ENCODE results near the gene ATP11C. TPM values are rescaled to one million over a fixed set of nuclear protein-coding genes. Genes with fewer than 3 reads are reported as not detected.
"Not testable (repeated sequence)": the region's sequence is repeated elsewhere in the genome, so short reads cannot be mapped to it uniquely, and the experiment has no call there.

ATP11C gene
- total RNA-seq, 1 donor from 2014 or later = 26.2 TPM

GRCh38 chrX:139877710-139878414, 55.0 kb downstream of the ATP11C start:
- DNase-seq (ENCODE audit: low spot score) = no peak
- no peak for ATAC-seq
- intact Hi-C loops (cut with DNase I) = no loop called here

GRCh38 chrX:139875841-139876240, 57.0 kb downstream of the ATP11C start:
- ATAC-seq (no peak), DNase-seq (ENCODE audit: low spot score) (no peak)
- intact Hi-C loops (cut with DNase I) = no loop called here

- ATAC-seq = no peak
- intact Hi-C loops (cut with DNase I) = no loop called here
- DNase-seq (ENCODE audit: low spot score) = no peak
Observed at GRCh38 chrX:139869796-139870195, 63.1 kb downstream of the ATP11C start.

- ATAC-seq (no peak), DNase-seq (ENCODE audit: low spot score) (no peak)
- intact Hi-C loops (cut with DNase I) = no loop called here
Observed at GRCh38 chrX:139864640-139865039, 68.2 kb downstream of the ATP11C start.

GRCh38 chrX:139862208-139862607, 70.6 kb downstream of the ATP11C start:
- DNase-seq (ENCODE audit: low spot score) = no peak
- no peak for ATAC-seq
- intact Hi-C loops (cut with DNase I) = no loop called here

GRCh38 chrX:139856826-139857225, 76.0 kb downstream of the ATP11C start:
- intact Hi-C loops (cut with DNase I); DNase-seq (ENCODE audit: low spot score); ATAC-seq: not testable (repeated sequence)

GRCh38 chrX:139851730-139852129, 81.1 kb downstream of the ATP11C start:
- DNase-seq (ENCODE audit: low spot score) (no peak), ATAC-seq (no peak)
- intact Hi-C loops (cut with DNase I) = no loop called here

- DNase-seq (ENCODE audit: low spot score) (no peak), ATAC-seq (no peak)
- intact Hi-C loops (cut with DNase I) = no loop called here
Observed at GRCh38 chrX:139850968-139851367, 81.9 kb downstream of the ATP11C start.

GRCh38 chrX:139844884-139845283, 88.0 kb downstream of the ATP11C start:
- ATAC-seq (no peak), DNase-seq (ENCODE audit: low spot score) (no peak)
- intact Hi-C loops (cut with DNase I) = loop anchor here (5.0 kb wide), 1 partner anchor 1188 kb away; no protein-coding TSS in a partner anchor

GRCh38 chrX:139844163-139844562, 88.7 kb downstream of the ATP11C start:
- no peak for DNase-seq (ENCODE audit: low spot score)
- ATAC-seq = no peak
- intact Hi-C loops (cut with DNase I) = no loop called here

- DNase-seq (ENCODE audit: low spot score) = no peak
- ATAC-seq = no peak
- intact Hi-C loops (cut with DNase I) = no loop called here
Observed at GRCh38 chrX:139842326-139843185, 90.3 kb downstream of the ATP11C start.

- DNase-seq (ENCODE audit: low spot score); ATAC-seq; intact Hi-C loops (cut with DNase I): not testable (repeated sequence)
Observed at GRCh38 chrX:139836335-139836734, 96.5 kb downstream of the ATP11C start.

GRCh38 chrX:139834879-139835278, 98.0 kb downstream of the ATP11C start:
- no peak for ATAC-seq
- no peak for DNase-seq (ENCODE audit: low spot score)
- intact Hi-C loops (cut with DNase I) = no loop called here

GRCh38 chrX:139832718-139833309, 100.0 kb downstream of the ATP11C start:
- intact Hi-C loops (cut with DNase I) = no loop called here
- no peak for ATAC-seq

GRCh38 chrX:139831675-139832456, 101.0 kb downstream of the ATP11C start:
- DNase-seq (ENCODE audit: low spot score) = no peak
- ATAC-seq = peak; percentile 71
- intact Hi-C loops (cut with DNase I) = no loop called here

More at GRCh38 chrX:139832718-139833309, 100.0 kb downstream of the ATP11C start:
- no peak for DNase-seq (ENCODE audit: low spot score)

GRCh38 chrX:139831017-139831416, 101.8 kb downstream of the ATP11C start:
- intact Hi-C loops (cut with DNase I) = no loop called here
- ATAC-seq (no peak), DNase-seq (ENCODE audit: low spot score) (no peak)

- ATAC-seq (no peak), DNase-seq (ENCODE audit: low spot score) (no peak)
- intact Hi-C loops (cut with DNase I) = no loop called here
Observed at GRCh38 chrX:139828830-139829229, 104.0 kb downstream of the ATP11C start.

GRCh38 chrX:139828033-139828432, 104.8 kb downstream of the ATP11C start:
- ATAC-seq (no peak), DNase-seq (ENCODE audit: low spot score) (no peak)
- intact Hi-C loops (cut with DNase I) = no loop called here

Data from sciatic nerve (tissue), 2 donors.